HG03066 (cell line): ENCODE data around the gene TENT4B.
A peak's percentile ranks its signal among the peaks of the same experiment; 100 is the strongest.
"Not testable (repeated sequence)": the region's sequence is repeated elsewhere in the genome, so short reads cannot be mapped to it uniquely, and the experiment has no call there.

Experiments
- ATAC-seq: cut with Tn5 transposase; IDR thresholded peaks from one replicate; pipeline ENCODE4 v1.9.1; 2021; ENCODE audit warnings: low read depth; ENCODE audit not compliant: unreplicated experiment

The TENT4B gene

GRCh38 chr16:50153596-50154419, 702 bp downstream of the TENT4B start:
- ATAC-seq = peak; percentile 5

- no peak for ATAC-seq
These were observed 1.4 kb downstream of the TENT4B start for GRCh38 chr16:50154420-50154950.

- no peak for ATAC-seq
These were observed 2.8 kb downstream of the TENT4B start for GRCh38 chr16:50155925-50156324.

- ATAC-seq = no peak
These were observed 3.5 kb downstream of the TENT4B start for GRCh38 chr16:50156590-50156989.

GRCh38 chr16:50160495-50161164, 7.5 kb downstream of the TENT4B start:
- no peak for ATAC-seq

GRCh38 chr16:50161950-50162349, 8.8 kb downstream of the TENT4B start:
- ATAC-seq = no peak

- ATAC-seq = no peak
These were observed 12.4 kb downstream of the TENT4B start for GRCh38 chr16:50165473-50165872.

GRCh38 chr16:50166511-50167500, 13.7 kb downstream of the TENT4B start:
- ATAC-seq = no peak

- ATAC-seq = no peak
These were observed 14.4 kb downstream of the TENT4B start for GRCh38 chr16:50167556-50167955.

GRCh38 chr16:50169555-50170096, 16.5 kb downstream of the TENT4B start:
- no peak for ATAC-seq

- not testable (repeated sequence) for ATAC-seq
These were observed 18.7 kb downstream of the TENT4B start for GRCh38 chr16:50171773-50172172.

- no peak for ATAC-seq
These were observed 19.3 kb downstream of the TENT4B start for GRCh38 chr16:50172195-50172922.

GRCh38 chr16:50173316-50173715, 20.2 kb downstream of the TENT4B start:
- ATAC-seq = no peak

GRCh38 chr16:50178491-50178941, 25.4 kb downstream of the TENT4B start:
- no peak for ATAC-seq

GRCh38 chr16:50182441-50182840, 29.3 kb downstream of the TENT4B start:
- ATAC-seq = no peak

GRCh38 chr16:50183316-50183715, 30.2 kb downstream of the TENT4B start:
- no peak for ATAC-seq

GRCh38 chr16:50185005-50185505, 31.9 kb downstream of the TENT4B start:
- no peak for ATAC-seq

GRCh38 chr16:50188619-50189136, 35.6 kb downstream of the TENT4B start:
- no peak for ATAC-seq

- ATAC-seq = no peak
These were observed 37.2 kb downstream of the TENT4B start for GRCh38 chr16:50190292-50190691.
